GM19452 (cell line): Measurements from ENCODE around the gene LSAMP.

Experiments
- ATAC-seq: cut with Tn5 transposase; IDR thresholded peaks from one replicate; pipeline ENCODE4 v1.9.1; 2021; ENCODE audit not compliant: unreplicated experiment

Gene LSAMP

DNA sequence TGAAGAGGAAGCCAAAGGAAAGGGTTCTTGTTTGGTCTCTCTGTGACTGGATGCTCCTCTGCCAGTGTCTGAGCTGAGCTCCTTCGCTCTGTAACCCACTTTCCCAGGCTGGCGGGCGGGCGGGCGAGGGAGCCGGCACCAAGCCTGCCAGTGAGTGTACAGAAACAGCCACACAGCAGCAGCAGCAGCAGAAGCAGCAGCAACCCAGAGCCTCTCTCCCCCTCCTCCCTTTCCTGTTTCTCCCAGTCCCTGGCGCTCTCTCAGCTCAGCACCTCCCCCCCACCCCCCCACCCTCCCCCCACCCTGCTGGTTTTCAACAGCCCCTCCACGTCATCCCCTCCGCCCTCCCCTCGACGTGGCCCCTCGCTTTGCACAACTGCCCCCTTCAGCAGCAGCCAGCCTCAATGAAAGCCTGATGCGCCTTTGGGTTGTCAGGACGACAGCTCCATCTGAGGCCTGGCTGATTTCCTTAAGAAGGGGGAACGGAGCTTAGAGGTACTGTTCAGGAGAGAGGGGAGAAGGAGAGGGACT is at the start of gene LSAMP:
Gene LSAMP (minus strand): TSS at position 177 of the 531 bp plus-strand sequence.
- no peak for ATAC-seq

DNA sequence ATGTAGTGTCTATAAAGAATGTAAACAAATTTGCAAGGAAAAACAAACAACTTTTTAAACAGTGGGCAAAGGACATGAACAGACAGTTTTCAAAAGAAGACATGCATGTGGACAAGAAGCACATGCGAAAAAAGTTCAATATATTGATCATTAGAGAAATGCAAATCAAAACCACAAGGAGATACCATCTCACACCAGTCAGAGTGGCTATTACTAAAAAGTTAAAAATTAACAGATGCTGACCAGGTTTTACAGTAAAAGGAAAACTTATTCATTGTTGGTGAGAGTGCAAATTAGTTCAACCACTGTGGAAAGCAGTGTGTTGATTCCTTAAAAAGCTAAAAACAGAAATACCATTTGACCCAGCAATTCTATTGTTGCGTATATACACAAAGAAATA is 47.1 kb upstream of the LSAMP start:
- no peak for ATAC-seq

DNA sequence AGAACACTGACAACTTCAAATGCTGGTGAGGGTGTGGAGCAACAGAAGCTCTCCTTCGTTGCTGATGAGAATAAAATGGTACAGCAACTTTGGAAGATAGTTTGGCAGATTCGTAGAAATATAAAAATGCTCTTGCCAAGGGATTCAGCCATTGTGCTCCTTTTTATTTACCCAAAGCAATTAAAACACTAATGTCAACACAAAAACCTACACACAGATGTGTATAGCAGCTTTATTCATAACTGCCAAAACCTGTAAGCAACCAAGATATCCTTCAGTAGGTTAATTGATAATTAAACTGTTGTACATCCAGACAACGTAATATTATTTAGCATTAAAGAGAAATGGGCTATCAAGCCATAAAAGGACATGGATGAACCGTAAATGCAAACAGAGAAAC is 37.8 kb upstream of the LSAMP start:
- no peak for ATAC-seq

DNA sequence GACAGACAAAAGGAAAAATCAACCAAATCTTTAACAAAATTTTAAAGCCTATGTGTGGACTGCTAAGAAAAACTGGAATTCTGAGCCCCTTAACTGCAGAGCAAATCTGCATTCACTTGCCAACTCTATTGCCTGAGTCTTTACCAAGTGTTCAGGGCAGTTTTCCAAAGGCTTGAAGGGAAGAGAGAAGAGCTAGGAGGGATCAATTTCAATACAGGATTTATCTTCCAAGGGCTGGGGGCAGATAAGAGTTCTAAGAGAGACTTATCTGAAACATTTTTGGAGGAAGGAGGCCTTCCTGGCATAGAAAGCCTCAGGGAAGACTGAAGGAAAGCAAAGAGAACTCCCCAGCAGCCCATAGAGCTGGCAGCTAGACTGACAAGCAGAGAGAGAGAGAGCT is 31.4 kb upstream of the LSAMP start:
- no peak for ATAC-seq

DNA sequence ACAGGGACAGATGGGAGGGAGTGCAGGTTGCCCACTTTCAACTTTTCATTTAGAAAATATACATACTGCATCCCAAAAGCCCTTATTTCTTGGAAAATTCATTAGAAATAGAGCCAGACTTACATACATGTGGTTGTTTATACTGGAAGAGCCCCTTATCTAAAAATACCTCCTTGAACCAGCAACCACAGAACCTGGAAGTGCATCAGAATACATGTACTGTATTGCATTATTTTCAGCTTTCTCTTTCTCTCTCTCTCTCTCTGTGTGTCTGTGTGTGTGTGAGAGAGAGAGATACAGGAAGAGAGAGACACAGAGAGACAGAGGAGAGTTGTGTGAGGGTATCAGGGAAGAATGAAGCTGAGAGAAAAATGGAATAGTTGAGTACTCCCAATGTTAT is 29.5 kb upstream of the LSAMP start:
- ATAC-seq, result no peak

DNA sequence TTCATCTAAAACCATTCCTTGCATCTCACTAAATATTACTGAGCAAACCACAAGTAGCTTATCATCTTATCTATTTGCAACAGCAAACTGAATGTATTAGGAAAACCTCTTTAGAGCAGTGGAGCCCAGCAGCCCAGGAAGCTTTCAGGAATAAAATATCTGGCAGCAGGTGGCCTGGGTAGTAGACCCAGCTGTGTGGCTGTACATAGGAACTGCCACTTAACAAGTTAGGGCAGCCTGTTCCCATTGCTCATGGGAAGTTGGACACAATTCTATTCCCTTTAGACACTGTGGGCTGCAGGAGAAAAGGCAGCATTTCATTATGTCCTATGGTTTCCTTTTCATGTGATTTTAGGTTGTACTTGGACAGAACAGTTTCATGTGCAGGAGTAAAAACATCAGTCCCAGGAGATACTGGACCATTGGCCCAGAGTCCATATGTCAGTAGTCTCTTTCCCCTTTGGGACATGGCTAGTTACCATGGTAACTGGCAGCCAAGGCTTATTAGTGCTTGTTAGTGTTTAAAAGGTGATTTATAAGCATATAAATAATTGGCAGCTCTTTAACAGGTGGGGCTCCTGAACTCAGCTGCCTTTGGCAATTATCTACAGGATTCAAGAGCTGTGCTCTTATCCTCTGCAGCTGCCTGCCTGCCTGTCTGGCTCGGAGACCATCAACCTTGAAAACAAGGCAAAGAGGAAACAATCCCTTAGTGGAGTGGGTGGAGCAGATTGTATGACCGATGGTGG is 28.9 kb upstream of the LSAMP start:
- no peak for ATAC-seq

DNA sequence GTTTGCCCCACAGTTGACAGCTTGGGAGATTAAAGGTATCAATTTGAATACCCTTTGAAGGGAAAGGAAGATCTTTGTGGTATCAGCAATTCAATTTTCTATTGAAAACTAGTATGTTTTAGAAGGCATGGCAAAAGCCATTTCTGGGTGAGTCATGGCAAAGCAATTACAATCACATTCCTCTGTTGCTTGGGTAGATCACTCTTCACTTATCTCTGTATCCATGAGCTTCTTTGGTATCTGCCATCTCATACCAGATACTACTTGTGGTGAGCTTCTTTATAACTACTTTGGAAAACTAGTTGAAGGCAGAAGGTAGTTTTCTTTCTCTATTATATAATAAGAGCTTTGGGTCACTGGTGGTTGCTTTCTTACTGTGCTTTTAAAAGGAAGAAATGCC is 28.3 kb upstream of the LSAMP start:
- no peak for ATAC-seq

DNA sequence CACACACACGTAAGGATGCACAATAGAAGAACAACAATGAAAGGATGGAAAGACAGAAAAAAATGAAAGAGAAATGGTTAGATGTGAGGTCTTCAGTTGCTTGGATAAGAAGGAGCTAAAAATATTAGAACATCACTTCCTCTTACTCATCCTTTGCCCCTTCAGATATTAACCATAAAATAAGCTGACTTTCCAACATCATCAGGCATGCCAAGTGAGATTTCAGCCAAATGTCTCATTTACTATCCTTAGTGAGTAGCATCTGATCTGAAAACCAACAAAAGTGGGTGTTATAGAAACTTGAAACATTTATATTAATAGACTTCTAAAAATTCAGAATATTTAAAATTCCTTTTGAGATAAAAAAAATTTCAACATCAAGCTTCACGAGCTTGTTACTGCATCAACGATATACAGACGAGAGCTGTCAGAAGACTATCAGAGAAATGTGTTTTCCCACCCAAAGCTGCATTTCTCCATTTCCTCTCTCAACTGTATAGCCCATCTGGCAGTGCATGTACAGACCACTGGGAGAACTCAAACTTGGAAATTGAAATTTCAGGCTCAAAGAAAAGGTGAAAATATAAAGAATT is 25.4 kb upstream of the LSAMP start:
- no peak for ATAC-seq

DNA sequence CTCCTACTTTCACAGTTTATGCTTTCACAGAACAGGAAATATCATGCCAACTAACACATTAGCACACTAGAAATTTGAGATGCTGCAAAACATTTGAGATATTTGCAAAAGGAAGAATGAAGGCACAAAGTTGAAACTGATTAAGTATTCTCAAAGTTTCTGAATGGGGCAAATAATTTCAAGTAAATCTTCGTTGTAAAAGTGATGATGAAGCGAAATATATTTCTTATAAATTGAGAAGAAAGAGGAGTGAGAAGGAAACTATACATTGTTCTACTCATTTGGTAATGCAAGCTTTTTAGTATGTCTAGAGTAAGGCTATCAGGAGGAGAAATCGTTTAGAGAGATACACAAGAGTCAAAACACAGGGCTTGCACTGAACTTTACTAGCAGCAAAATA is 24.3 kb upstream of the LSAMP start:
- ATAC-seq, result no peak

DNA sequence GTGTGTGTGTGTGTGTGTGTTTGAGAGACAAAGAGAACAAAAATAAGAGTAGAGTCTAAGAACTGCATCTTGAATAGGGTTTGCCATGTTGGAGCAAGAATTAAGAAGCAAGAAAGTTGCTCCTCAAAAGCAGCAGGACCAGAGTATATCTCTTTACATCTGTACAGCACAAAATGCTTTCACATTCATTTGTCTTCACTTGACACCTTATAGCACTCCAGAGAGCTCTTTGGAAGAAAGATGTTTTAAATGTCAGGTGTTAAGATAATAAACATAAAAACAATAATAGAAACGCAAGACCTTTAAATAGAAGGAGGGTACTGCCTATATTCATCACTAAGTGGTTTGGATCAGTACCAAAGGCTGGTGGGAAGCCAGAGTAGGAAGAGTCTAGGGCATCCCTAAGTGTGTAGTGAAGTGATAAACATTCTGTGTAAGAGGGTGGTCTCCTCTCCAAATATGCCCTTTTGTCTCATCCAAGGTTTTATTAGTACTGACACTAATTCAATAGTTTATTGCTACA is 19.1 kb upstream of the LSAMP start:
- no peak for ATAC-seq

DNA sequence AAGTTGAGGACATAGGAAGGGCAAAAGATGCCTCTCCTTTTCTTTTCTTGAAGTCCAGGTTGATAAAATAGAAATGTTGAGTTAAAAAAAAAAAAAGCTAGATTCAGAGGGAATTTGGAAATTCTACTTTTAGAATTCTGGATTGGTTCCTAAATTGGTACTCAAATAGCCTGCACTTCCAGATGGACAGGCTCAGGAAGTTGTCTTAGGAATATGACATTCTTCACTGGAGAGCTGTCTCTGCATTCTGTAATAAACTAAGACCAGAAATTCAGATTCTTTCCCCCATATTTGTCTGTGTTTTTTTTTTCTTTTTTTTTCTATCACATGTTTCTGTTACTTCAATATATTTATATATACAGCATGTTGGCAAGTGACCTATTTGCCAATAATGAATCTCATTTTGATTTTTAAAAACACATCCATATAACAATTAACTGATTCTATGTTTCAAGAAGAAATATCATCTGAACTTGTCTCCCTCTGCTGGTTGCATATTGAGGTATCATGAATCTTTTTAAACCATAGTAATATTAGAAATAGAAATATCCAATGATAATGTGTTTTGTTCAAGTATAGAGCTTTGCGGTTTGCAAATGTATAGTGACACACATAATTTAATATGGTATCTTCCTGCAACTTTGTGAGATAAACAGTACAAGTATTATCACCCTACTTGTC is 8.5 kb upstream of the LSAMP start:
- no peak for ATAC-seq

DNA sequence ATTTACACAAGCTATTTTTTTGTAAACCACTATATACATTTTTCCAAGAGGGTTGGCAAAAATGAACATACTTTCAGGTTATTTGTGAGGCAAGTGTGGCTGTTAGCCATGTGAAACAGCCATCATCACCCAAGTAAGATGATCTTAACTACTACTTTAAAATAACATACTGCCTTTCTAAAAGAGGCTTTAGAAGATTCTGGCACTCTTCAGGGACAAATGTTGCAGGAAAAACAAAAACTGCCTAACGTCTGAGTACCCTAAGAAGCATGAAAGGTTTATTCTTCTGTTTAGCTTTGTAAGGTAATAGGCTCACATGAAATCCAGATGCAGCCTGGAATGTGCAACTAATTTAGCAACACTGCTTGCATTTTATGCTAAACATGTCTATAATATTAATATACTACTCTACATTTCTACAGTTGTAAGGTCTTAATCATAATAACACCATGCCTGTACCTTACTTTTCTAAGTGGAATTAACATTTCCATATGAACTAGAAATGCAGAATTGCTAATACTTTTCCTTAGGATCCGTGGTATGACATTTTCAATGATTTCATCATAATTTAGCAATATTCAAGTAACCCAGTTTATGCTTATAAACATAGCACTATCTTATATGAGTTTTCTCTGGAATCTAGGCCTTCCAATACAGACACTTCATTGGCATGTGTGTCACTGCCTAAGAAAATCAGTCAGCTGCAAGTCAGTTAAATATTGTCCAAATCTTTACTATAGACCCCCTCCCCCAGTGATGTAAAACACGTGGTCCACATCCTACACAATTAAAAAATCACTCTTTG is 4.5 kb upstream of the LSAMP start:
- ATAC-seq, result no peak

DNA sequence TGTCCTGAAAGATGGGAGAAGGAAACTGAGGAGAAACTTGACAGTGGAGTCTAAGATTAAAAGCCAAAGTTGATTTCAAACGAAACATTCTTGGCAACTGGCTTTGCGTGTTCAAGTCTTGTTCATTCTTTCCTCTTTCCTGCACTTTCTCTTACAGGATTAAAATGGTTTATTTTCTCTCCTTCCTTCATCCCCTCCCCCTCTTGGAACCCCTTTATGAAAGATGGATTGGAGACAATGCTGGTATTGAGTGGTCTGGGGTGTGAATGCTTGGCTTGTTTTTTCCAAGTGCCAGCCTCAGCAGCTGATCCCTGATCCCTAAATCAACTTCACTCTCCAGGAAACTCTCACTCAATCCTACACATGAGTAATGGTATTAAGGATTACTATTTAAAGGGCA is 703 bp upstream of the LSAMP start:
- no peak for ATAC-seq

DNA sequence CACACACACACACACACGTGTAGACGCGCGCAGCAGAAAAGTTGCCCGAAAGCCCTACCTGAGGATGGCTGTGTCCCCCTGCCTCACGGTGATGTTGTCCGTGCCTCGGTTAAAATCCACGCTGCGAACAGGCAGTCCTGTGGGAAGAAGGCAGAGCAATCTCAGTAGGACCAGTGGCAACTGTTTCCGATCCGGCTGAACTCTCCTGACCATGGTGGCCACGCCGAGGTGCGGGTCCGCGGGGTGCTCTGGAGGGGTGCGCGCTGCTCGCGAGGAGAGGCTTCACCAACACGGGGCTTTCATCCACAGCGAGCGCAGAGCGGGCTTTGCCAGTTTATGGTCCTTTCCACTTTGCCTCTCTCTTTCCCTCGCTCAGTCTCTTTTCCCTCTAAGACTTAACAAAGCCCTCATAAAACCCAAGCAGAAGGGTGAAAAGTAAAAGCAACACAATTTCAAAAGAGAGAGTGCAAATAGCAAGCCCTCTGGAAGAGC is 422 bp downstream of the LSAMP start:
- ATAC-seq, result no peak

DNA sequence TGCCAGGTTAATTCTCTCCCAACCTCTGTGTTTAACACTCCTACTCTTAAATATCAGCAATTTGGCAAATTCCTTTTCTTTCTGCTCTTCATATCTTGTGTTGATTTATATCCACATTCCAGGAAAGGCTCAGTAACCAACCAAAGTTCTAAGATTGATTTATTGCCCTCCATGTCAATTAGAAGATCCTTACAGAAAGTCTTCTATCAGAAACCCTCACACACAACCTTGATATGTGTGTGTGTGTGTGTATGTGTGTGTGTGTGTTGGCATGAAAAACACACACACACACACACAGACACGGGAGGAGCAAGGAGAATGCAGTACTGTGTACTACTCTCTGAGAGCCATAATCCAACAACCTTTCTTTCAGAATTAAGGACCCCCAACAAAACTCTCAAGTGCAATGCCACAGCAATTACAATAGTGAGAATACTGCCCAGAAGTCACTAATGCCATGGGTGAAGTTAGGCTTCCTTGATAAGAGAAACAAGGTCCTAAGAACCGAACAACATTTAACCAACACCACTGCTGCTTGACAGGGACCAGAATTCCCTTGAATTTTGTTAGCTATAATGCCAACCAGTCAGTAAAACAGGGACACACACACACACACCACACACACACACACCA is 1.1 kb downstream of the LSAMP start:
- no peak for ATAC-seq

DNA sequence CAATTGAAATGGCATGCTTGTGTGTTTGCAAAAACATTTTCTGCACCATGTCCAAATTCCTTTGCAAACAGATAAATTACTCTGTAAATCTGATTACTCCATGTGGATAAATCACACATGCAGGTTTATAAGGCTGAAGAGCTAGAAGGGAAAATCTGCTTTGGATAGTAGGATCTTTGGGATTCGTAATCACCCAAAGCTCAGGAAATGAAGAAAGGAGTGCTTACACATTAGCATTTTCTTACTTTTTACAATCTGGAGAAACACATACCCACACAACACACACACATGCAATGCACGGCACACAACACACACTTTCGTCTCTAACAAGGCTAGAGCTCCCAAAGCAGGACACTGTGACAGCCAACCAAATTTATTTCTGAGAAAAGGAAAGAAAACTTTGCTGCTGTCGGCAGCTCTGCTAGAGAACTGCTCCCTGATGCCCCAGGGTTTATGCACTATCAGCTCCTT is 2.1 kb downstream of the LSAMP start:
- no peak for ATAC-seq

DNA sequence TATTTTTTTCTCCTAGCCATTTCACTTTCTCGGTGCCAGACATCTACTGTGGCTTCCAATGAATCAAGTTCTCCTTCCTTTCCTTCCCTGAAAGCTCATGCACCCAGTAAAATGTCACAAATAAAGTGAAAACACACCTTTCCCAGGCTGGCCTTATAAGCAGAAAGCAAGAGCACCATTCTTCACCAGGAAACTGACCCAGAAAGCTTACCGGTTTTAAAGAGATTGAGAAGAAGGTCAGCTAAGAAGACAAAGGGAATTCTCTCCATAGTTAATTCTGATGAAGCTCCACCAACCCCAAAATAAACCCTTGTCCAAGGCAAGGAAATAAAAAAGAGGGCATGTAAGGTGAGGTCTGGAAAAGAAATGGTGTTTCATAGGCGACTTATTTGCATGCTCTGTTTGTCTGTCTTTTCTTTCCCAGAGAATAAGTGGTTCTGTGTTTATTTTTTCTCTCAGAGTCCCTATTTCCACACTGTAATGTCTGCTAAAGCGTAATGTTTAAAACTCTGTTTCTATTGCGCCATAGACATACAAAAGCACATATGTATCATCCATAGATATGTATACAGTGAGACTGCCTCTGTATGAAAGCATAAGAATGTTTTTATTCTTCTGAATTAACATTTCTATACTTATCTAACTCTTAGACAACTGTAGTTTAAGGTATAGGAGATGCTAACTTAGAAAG is 2.8 kb downstream of the LSAMP start:
- ATAC-seq, result no peak

DNA sequence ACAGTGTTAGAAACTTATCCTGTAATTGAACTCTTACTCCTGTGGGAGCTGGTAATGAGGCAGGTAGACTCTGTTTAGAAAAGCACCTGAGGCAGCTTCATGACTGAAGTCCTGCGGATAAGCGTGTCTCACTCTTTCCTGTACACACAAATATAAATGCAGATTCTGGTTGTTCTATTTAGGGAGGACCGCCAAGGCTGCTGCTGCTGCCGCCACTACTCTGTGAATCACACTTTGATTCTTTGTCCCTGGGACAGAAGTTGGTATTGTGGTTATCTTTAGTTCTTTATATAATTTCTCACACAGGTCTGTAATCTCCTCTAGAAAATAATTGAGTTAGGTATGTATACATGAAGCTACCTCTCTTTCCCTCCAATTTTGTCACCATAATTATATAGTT is 3.6 kb downstream of the LSAMP start:
- no peak for ATAC-seq

DNA sequence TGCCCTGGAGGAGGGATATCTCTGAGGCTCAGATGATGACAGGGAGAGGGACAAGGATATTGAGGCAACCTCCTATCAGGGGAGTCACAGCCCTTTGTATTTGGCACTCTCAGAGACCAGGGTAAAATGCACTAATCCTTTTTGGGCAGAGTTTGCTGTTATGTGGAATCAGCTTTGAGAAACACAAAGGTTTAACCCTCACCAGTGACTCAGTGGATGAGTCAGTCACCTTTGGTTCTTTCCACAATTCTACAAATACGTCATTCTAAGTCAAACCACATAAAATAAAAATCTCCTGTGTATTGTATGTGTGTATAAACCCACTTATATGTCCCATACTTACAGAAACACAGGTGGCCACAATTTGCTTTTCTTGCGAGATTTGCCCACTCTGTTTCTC is 5.1 kb downstream of the LSAMP start:
- no peak for ATAC-seq

DNA sequence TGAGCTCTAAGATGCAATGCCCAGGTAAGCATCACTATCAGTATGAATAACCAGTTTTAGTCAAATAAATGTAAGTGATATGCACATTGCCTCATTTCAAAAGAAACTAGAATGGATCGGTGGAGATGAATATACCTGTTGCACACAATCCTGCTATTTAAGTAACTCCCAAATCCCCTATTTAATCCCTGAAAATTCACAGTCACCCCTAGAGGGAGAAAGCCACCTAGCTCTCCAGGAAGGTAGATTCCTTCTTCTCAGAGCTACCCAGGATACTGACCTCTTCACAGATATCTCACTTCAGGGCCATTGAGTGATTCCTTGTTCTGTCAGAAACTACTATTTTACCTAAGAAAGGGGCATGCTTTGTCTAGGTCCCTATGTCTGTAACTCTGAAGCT is 11.7 kb downstream of the LSAMP start:
- ATAC-seq, result no peak
